GM21529 (cell line): ENCODE measurements around the gene SOX13.

Experiments
- ATAC-seq: cut with Tn5 transposase; IDR thresholded peaks from one replicate; pipeline ENCODE4 v1.9.1; 2021; ENCODE audit not compliant: unreplicated experiment

The SOX13 gene

DNA sequence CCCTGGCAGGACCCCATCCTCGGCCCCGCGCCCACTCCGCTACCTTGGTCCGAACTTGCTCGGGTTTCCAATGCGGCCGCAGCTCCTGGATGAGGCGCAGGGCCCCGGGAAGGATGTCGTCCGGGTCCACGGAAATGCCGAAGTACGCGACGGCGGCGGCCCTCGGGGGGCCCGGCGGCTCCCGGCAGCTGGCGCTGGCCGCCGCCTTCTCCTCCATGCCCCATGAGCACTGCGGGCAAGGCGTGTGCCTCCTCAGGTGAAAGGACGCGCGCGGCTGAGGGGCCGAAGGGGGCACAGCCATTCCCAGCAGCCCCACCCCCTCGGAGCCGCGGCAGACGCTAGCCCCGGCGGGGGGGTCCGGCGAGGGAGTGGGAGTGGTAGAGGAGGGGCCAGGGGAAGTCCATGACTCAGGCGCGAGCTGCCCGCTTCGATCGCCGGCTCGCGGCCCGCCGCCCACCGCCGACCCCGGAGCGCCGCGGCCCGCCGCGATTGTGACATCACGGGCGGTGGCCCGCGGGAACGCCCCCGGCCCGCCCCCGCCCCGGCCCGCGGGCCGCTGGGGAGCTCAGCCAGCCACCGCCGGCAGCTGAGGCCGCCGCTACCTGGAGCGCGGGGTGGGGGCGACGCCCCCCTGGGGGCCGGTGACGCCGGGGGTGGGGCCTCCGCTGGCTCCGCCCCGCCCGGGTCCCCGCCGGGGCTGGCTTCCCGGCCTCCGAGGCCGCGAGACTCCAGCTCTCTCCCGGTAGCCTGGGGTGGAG lies 78.8 kb downstream of the SOX13 start, which contains the start of gene ETNK2:
ETNK2 (minus strand) TSS at position 493 of the 758 bp plus-strand sequence; CDS start at position 301, 192 bp downstream.
- ATAC-seq, result no peak

DNA sequence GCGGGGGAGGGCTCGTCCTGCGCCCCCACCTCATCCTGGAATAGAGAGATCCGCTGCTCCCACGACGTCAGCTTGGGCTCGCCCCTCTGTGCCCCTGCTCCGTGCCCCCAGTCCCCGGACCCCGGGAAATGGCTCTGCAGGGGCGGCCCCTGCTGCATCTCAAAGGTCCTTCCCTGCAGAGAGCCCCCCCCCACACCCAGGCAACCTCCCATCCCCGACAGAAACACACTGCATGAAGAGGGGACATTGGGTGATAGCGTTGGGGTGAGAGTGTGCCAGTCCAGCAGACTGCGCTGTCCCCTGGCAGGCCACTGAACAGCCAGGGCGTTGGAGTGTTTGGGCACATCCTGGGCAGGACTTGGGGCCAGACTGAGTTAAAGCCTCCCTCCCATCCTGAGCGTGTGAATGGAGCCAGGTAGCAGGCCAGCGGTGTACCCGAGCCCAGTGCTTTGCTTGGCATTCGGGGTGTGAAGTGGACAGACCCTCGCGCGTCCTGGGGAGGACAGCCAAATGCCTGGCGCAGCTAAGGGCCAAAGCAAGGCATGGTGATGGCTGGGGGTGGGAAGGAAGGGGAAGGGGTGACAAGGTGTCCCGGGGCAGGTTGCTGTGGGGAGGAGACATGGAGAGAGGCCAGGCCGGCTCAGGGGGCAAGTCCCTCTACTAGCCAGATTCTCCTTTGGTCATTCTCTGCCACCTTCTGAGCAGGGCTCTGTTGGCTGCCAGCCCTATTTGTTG lies 79.6 kb downstream of the SOX13 start:
- ATAC-seq, result no peak

DNA sequence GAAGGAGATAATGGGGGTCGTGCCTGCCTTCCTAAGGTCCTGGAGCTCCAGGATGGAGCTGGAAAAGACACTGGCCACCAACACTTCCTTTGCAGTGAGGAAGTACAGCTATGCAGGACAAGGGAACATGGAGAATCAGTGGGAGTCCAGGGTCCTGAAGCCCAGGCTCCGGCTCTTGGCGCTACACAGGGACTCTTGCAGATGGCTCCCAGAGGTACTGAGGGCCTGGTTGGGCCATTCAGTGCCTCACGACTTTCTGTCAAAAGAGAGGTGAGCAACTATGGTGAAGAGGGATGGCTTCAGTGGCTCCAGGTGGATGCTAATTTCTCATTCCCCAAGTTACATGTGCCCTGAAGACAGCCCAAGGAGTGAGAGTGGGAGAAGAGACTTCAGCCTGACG lies 80.8 kb downstream of the SOX13 start:
- ATAC-seq, result no peak

DNA sequence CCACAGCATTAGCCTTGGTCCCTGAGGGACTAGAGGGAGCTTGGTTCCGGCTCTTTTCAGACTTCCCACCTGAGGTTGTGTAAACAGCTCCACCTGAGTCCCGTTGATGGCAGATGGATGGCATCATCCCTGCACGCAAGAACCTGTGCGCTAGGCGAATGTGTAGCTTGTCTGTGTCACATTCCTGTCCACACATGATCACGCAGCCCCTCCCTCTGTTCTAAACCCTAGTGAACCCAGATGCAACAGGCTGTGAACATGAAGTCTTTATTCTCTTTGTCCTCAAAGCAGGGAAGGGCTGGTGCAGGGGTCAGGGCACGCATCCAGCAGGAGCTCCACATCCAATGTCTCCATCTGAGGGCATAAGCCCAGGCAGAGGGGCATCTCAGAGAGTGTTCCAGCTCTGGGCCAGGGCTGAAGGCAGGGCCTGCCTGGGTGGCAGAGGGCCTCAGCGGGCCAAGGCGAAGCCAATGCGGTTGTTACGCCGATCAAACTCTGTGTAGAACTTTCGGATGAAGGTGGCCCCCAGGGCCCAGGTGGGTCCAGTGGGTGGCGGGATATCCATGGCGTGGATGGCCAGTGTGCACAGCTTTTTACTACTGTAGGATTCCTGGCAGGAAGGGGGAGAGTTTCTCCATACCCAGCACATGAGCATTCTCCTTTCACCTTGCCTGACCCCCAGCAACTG lies 81.8 kb downstream of the SOX13 start:
- no peak for ATAC-seq

DNA sequence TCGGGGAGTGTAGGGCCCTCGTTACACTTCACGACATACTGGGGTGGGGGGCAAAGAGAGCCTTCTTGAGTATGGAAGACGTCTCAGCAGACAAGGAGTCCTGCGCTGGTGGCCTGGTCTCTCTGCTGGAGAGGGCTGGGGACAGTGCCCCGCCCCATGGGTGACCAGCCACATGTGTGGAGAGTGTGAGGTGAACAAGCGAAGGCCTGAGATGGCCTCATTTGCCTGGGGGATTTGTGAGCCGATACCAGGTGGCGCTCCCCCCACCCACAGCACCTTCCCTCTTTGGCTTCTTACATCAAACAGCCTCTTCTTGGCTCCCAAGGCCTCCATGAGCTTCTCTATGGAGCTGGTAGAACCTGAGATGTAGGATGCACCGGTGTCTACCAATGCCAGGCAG lies 83.0 kb downstream of the SOX13 start:
- no peak for ATAC-seq

DNA sequence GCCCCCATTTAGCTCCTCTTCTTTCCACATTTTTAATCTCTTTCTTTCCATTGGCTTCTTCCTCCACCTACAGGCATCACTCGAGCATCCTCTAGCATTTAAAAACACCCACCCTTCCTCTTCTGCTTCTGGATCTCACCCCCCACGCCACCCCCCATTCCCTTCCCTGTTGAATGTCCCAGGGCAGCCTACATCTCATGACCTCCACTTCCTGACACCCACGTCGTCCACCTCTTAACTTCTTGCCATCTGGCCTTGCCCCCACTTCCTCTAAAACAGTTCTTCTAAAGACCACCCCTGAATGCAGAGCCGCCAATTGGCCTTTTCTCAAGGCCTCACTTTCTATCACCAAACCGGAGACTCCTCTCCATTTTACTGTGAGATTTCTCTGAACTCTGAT lies 85.0 kb downstream of the SOX13 start:
- no peak for ATAC-seq

DNA sequence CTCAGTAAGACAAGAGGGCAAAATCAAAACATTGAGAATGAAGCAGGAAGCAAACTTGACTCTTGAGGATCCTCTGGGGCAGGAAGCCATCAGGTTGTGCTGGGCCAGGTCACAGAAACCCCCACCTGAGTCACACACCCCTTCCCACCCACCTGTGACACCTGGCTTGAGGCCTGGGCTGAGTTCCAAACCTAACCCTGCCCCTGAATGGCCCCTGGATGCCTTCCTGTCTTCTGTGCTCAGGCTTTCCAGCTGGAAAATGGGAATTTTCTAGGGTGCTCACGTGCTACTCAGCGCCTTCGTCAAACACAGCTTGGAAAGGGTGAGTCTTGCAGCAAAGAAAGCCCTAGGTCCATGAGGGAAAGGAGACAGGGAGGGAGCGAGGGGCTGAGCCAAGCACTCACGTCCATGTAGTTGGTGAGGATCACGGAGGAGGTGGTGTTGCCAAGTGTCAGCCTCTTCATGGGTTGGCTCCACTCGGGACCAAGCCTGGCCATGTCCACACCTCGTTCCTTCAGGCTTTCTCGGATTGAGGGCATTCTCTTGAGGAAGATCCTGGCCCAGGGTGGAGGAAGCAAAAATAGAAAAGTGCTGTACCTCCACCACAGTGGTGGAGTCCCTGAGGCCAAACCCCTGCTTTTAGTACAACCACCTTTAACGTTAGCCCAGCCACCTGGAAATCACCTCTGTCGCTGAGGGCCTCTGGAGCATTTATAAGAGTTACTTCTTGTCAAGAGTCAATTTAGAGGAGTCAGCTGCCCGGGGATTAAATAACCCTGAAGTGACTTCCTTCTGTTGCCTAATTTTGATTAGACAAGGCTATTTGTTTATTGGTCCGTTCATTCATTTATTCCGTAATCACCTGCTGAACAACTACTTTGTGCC lies 88.9 kb downstream of the SOX13 start:
- ATAC-seq, result no peak

DNA sequence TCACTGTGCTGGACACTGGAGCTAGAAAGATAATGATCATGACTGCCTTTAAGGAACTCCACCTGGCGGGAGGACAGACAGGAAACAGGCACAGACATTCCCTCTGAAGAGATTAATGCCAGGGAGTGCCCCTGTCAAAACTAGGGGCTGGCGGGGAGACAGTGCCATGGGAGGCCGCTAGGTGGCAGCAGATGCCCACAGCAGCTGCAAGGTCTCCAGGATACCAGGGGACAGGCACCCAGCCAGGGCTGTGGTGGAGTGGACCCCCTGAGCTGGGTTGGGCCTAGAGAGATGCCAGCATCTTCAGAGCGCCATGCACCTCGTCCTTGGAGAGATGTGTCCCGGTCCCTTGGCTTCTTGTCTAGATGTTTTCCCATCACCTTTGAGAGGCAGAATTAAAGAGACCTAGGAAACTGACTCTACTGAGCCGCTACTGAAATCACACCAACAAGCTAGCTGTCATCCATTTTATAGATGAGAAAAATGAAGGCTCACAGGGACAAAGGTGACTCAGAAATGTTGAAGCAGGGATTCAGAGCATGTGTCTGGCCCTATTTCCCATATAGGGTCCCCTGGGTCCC lies 89.7 kb downstream of the SOX13 start:
- no peak for ATAC-seq

DNA sequence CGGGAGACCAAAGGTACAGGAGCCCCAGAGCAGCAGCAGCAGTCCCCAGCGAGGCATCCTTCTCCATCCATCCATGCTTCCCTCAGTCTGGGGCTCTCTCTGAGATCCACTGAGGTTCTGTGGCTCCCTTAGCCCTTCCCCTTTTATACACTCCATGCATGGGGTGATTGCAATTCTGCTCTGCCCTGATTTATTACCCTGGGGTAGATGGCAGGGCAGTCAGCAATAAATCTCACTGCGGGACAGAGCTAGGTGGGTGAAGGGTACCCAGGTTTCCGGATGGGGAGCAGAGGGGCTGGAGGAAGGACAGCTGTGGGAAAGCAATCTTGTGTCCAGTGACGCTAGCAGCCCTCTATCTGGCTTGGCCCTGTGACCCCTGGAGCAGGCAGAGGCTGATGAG lies 93.3 kb downstream of the SOX13 start, which contains the start of gene REN:
REN (minus strand) TSS at position 119 of the 400 bp plus-strand sequence; CDS start at position 75, 44 bp downstream.
- no peak for ATAC-seq

DNA sequence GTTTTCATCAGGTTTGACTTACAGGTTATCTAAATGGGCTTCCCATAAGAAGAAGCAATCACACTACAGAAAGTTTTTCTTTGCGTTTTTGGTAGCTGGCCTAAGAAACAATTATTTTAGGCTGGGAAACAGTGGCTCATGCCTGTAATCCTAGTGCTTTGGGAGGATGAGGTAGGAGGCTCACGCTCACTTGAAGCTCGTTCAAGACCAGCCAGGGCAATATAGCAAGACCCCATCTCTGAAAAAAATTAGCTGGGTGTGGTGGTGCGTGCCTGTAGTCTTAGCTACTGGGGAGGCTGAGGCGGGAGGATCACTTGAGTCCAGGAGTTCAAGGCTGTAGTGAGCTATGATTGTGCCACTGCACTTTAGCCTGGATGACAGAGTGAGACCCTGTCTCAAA lies 94.8 kb downstream of the SOX13 start:
- no peak for ATAC-seq

DNA sequence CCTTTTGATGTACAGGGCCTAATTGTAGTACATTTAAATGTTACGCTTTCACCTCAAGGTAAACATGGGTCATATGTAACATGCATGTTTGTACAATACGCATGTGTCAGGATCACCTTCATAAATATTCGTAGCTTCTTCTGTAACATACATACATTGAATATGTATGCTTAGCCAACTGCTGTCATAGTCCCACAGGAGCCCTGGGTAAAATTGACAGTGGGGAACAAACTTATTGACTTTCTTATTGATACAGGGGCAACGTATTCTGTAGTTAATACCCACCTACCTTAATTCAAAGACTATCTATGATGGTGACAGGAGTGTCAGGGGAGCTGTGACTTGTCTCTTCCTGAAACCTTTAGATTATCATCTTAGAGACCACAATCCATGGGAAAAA lies 96.9 kb downstream of the SOX13 start:
- no peak for ATAC-seq

DNA sequence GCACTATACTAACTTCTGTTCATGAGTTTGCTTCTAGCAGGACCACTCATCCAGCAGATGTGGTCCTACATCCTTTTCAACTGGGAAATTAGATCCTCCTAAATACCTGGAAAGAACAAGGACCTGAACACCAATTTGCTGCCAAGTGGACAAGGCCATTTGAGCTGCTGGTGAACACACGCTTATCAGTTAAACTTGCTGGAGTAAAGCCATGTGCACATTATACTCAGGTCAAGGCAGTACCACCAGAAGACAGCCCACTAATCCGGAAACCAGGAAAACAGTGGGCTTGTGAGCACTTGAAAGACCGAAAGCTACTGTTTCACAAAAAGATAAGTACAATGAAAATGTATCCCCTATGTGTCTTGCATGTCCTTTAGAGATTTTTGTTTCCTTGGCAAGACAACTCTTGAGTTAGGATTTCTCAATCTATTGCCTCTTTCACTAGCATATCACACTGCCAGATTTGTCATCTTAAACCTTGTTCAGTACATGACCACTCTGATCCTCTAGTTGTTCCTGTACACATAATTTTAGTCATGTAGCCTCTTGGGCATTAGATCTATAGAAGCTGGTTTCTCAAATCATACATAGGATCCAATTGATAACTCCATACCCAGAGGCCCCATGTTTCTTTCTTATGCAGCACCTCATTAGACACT lies 97.7 kb downstream of the SOX13 start:
- ATAC-seq, result no peak

DNA sequence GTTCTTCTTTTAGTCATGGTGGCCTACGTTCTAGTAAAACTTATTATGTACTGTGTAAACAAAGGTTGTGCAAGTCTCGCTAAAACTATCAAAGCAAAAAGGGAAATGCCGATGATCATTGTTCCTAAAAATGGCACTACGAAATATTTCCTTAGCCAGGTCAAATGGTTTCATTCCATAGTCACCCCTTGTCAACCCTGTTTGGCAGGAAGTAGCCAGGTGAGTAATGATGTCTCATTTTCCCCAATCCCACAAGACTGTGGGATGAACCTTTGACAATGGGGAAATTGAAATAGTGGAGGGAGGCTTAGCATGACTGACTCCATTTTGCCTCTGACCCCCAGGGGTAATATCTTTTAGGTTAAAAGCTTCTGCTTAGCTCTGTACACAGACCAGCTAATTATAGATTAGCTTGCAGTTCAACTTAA lies 98.8 kb downstream of the SOX13 start:
- no peak for ATAC-seq

DNA sequence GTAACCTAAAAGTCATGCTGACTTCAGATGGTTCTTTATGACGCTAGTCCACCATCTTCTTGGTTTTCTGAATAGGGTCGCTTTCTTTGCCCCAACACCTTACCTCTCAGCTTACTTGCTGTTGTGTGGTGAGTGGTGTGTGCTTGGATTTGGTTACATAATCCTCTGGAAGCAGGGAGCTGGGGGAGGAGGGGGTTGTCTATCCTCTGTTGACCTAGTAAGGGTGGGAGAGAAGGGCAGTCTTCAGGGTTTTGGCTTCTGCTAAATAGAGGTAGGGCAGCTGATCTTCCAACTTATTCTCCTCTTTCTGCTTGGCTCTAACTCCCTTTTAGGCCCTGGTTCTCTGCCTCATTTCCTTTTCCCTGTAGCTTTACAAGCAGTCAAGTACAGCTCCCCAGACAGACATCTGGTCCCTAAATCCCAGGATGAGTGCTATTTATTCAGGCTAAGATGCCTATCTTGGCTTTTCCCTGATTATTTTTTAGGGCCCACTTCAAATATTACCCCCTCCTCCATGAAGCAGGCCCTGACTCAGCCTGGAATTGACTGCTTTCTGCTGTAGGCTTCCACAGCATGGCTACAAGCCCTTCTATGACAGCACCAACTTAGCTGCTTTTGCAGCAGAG lies 99.6 kb downstream of the SOX13 start:
- ATAC-seq, result no peak

DNA sequence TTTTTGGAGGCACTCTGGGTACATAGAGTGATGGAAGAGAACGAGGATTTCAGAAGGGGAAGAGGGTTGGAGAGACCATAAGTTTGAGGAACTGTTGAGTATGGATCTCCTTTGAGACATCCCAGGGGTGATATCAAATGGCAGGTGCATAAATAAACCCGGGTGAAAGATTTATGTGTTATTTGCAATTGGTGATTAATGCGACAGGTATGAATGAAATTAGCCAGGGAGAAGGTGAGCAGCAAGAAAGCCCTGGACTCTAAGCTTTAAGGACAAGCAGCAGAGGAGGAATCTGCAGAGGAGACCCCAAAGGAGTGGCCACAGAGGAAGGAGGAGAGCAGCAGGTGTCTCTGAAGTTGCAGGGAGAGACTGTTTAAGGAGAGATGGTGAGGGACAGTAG lies 102.0 kb downstream of the SOX13 start:
- no peak for ATAC-seq

DNA sequence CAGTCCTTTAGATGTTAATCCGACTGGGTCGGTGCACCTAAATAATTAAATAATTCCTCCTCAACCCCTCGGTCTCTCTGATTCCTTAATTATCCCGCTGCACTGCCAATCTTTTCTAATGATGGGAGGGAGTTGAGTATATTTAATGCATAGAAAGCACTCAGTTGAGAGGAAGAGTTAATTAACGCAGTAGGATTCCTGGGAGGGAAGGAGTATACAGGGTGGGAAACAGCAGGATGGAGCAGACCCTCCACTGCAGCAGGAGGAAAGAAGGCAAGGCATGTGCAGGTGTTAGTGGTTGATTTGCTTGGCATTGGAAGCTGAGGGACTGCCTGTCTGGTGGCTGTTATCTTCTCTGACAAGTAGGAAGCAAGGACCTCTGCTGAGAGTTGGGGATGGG lies 103.1 kb downstream of the SOX13 start:
- ATAC-seq, result no peak

DNA sequence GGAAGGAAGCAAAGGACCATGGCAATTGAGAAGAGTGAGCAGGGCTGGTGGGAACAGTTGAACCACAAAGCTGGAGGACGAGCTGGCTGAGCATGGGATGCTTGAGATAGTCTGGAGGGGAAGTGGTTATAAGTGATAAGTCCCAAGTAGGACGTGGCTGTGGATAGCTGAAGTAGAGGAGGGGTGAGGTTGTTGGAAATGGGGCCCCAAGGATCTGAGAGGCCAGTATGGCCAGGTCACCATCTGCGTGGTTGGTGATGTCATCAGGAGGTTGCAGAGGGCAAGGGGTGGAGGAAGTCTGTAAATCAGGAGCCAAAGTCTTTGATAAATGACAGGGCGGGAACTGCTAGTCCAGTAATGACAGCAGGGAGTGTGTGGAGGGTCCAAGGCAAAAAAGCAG lies 104.2 kb downstream of the SOX13 start:
- no peak for ATAC-seq
